ENCODE results near the gene SYCP2.

SYCP2 gene

GRCh38 chr20:59948828-59949720, 15.6 kb upstream of the SYCP2 start:
- Histone ChIP-seq H3K27ac (no peak overlapping the region), H3K9me3 (no peaks in the 10 kb centered on the region), H3K36me3 (peaks cover 7 to 21% (median 21%) of the 10 kb centered on the region in 3 donors), H3K27me3 (no peaks in the 10 kb centered on the region), H3K4me1 (peaks cover 0 to 13% (median under 1%) of the 10 kb centered on the region in 4 donors), H3K4me3 (no peak overlapping the region)
- no peak for DNase-seq
- TF ChIP-seq CTCF (IDR thresholded peaks at IDR 0.05): peak; percentile 45 to 54
- intact Hi-C loops (cut with DNase I; ENCODE audit: low total_unique reads): no loop called here

- intact Hi-C loops (cut with DNase I; ENCODE audit: low total_unique reads): no loop called here
- Histone ChIP-seq H3K4me3 (no peak overlapping the region), H3K27me3 (no peaks in the 10 kb centered on the region), H3K4me1 (peaks cover 0 to 13% (median under 1%) of the 10 kb centered on the region in 4 donors), H3K9me3 (no peaks in the 10 kb centered on the region), H3K36me3 (peaks cover 13 to 27% (median 26%) of the 10 kb centered on the region in 3 donors), H3K27ac (no peak overlapping the region)
- TF ChIP-seq CTCF (IDR thresholded peaks at IDR 0.05): no peak
- DNase-seq: no peak
These were observed 14.8 kb upstream of the SYCP2 start for GRCh38 chr20:59948212-59948611.

DNA sequence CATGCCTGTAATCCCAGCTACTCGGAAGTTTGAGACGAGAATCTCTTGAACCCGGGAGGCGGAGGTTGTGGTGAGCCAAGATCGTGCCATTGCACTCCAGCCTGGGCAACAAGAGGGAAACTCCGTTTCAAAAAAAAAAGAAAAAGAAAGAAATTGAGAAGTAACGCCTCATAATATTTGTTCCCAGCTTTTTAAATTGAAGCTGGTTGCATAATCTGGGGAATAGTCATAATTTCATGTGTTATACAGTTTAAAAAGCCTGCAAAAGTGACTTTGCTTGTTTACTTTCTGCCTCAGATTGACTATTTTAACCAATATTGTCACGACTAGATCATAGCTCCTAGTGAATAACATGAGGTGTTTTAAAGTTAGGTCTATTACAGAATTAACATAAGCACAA, 13.9 kb upstream of the SYCP2 start:
- no peak for DNase-seq

DNA sequence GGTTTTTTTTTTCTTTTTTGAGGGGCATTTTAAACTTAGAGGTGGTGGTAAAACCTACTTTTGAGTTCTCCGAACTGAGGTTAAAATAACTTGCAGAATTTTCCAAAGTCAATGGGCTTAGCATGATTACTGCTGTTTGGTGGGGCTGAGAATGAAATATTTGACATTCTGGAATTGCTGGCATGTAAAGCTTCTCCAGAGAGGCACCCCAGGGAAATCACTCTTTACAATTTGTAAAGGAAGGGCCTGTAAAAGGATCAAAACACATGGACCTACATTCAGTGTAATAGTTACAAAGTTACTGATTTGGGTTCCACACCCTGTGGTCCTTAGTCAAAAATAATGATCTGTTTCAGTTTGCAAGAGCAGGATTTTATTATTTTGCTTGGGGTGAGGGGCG, 12.3 kb upstream of the SYCP2 start:
- no peak overlapping the region for H3K4me3 ChIP-seq
- no peaks in the 10 kb centered on the region for H3K9me3 ChIP-seq
- H3K27me3 ChIP-seq: no peaks in the 10 kb centered on the region
- TF ChIP-seq CTCF (IDR thresholded peaks at IDR 0.05): no peak
- intact Hi-C loops (cut with DNase I; ENCODE audit: low total_unique reads): no loop called here
- H3K36me3 ChIP-seq: peaks cover 13 to 35% (median 29%) of the 10 kb centered on the region in 3 donors
- DNase-seq: no peak
- H3K27ac ChIP-seq: no peak overlapping the region
- H3K4me1 ChIP-seq: peaks cover 0 to 25% (median 6%) of the 10 kb centered on the region in 4 donors

More for the DNA sequence above, 13.9 kb upstream of the SYCP2 start:
- no peak for TF ChIP-seq CTCF (IDR thresholded peaks at IDR 0.05)
- Histone ChIP-seq H3K4me3 (no peak overlapping the region), H3K36me3 (peaks cover 13 to 35% (median 33%) of the 10 kb centered on the region in 3 donors), H3K27ac (no peak overlapping the region), H3K4me1 (peaks cover 0 to 13% (median under 1%) of the 10 kb centered on the region in 4 donors), H3K27me3 (no peaks in the 10 kb centered on the region), H3K9me3 (no peaks in the 10 kb centered on the region)
- intact Hi-C loops (cut with DNase I; ENCODE audit: low total_unique reads): no loop called here

DNA sequence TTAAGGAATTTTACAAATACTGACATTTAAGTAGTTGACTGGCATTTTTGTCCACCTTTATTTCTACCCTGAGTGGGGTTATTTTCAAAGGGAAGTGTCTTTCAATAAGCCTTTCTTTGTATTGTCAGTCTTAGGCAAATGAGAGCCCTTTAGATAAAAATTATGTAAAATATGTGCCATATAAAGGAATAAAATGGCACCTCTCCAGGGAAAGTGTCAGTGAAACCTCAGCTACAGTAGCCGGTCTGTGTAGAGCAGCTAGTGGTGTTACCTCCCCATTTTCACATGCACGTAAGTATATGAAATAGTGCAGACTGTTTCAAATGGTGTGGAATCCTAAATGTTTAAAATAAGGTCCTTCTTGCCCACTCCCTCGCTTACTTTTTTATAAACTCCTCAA, 11.7 kb upstream of the SYCP2 start:
- peaks cover 0 to 25% (median 6%) of the 10 kb centered on the region in 4 donors for H3K4me1 ChIP-seq
- no peaks in the 10 kb centered on the region for H3K27me3 ChIP-seq
- no peak for TF ChIP-seq CTCF (IDR thresholded peaks at IDR 0.05)
- intact Hi-C loops (cut with DNase I; ENCODE audit: low total_unique reads): no loop called here
- H3K4me3 ChIP-seq: no peak overlapping the region
- H3K9me3 ChIP-seq: no peaks in the 10 kb centered on the region
- H3K36me3 ChIP-seq: peaks cover 13 to 33% (median 24%) of the 10 kb centered on the region in 3 donors
- DNase-seq: no peak
- H3K27ac ChIP-seq: no peak overlapping the region
